GM12878 (cell line): Measurements from ENCODE around the gene GDAP2. TPM values are rescaled to one million over a fixed set of nuclear protein-coding genes. Genes with fewer than 3 reads are reported as not detected.

Source experiments
- ATAC-seq: fragments of 200-7000 bp; cut with Tn5 transposase; 3 replicates; pipeline ENCODE4 v1.9.1; 2020; ENCODE audit warnings: mild to moderate bottlenecking, moderate library complexity
- BruUV-seq: library from RNA; stranded (reverse); fragments of 400-500 nt; replicated peaks from 2 replicates; lab custom pipeline; 2021; lab: Mats Ljungman, UMichigan
- CTCF ChIA-PET: fragments of 300-600 bp; sonication (Branson Sonifier 250); formaldehyde crosslinking; extraction: SDS; loops from one replicate; lab custom pipeline; 2021; ENCODE audit warnings: inconsistent platforms; lab: Yijun Ruan, JAX
- POLR2A ChIA-PET: fragments of 350-600 bp; formaldehyde crosslinking; extraction: SDS; loops from one replicate; lab custom pipeline; 2021; ENCODE audit warnings: inconsistent platforms; lab: Charles Lee
- RAD21 ChIA-PET: fragments of 300-600 bp; sonication (Branson Sonifier 250); formaldehyde crosslinking; loops from one replicate; lab custom pipeline; 2023; ENCODE audit warnings: antibody characterized with exemption; ENCODE audit not compliant: unreplicated experiment; lab: Charles Lee
- SMC1A ChIA-PET: fragments of 300-600 bp; sonication (Branson Sonifier 250); formaldehyde crosslinking; loops from one replicate; lab custom pipeline; 2023; ENCODE audit not compliant: unreplicated experiment, uncharacterized antibody; lab: Charles Lee
- DNase-seq: peaks from one replicate; pipeline ENCODE4 v3.0.0-alpha.2; 2011; ENCODE audit warnings: low read depth, low spot score
- FAIRE-seq: peaks from 3 replicates; lab custom pipeline; 2011; peaks lifted over from hg19 to GRCh38; lab: Jason Lieb, UNC
- H2AFZ ChIP-seq: 2 replicates; pipeline ENCODE4 v1.6.0; 2011; ENCODE audit warnings: low read depth, low read length, control low read depth; ENCODE audit not compliant: control insufficient read depth
- H3K27ac ChIP-seq: 2 replicates; pipeline ENCODE4 v1.5.1; 2011; ENCODE audit warnings: control low read depth; ENCODE audit not compliant: control insufficient read depth, insufficient read depth
- H3K27me3 ChIP-seq, 2 experiments: replicated peaks in 1 of 2; 2 replicates each; pipeline versions ENCODE4 v1.6.0 to v1.6.1; 2011; ENCODE audit warnings: low read length in 1 of 2; ENCODE audit not compliant: control insufficient read depth in 2 of 2, insufficient read depth in 2 of 2
- H3K36me3 ChIP-seq, 2 experiments: 2 replicates each; pipeline ENCODE4 v1.5.1; 2011; ENCODE audit warnings: low read length in 1 of 2; ENCODE audit not compliant: control insufficient read depth in 2 of 2, insufficient read depth in 2 of 2
- H3K4me1 ChIP-seq: 2 replicates; pipeline ENCODE4 v1.6.1; 2011; ENCODE audit warnings: mild to moderate bottlenecking, low read length, moderate library complexity, mixed read lengths; ENCODE audit not compliant: control insufficient read depth, insufficient read depth
- H3K4me2 ChIP-seq: 2 replicates; pipeline ENCODE4 v1.6.0; 2011; ENCODE audit warnings: control low read depth; ENCODE audit not compliant: control insufficient read depth, insufficient read depth
- H3K4me3 ChIP-seq: fragments of 200-600 bp; sonication (generic); 2 replicates; pipeline ENCODE4 v1.5.1; 2016
- H3K79me2 ChIP-seq: 2 replicates; pipeline ENCODE4 v1.6.0; 2011; ENCODE audit warnings: low read length; ENCODE audit not compliant: control insufficient read depth, insufficient read depth
- H3K9ac ChIP-seq: 2 replicates; pipeline ENCODE4 v1.8.0; 2011; ENCODE audit warnings: low read length, control low read depth, mixed read lengths; ENCODE audit not compliant: control insufficient read depth, insufficient read depth
- H3K9me3 ChIP-seq: replicated peaks from 3 replicates; pipeline ENCODE4 v1.5.1; 2011; ENCODE audit warnings: mild to moderate bottlenecking, low read length; ENCODE audit not compliant: control insufficient read depth, insufficient read depth
- H4K20me1 ChIP-seq: 2 replicates; pipeline ENCODE4 v1.6.0; 2011; ENCODE audit not compliant: control insufficient read depth, insufficient read depth
- ASH2L ChIP-seq: fragments of 300-600, 200-600 bp; sonication (generic); IDR thresholded peaks from 2 replicates; pipeline ENCODE4 v1.6.1; 2017; ENCODE audit warnings: low read depth, mild to moderate bottlenecking, borderline replicate concordance
- BRCA1 ChIP-seq: IDR thresholded peaks from 2 replicates; pipeline ENCODE4 v1.6.1; 2011; ENCODE audit warnings: low read depth, low read length, improper control_type of control experiment
- CBX3 ChIP-seq: fragments of 200-600 bp; sonication (generic); IDR thresholded peaks from 2 replicates; pipeline ENCODE4 v1.6.1; 2016; ENCODE audit warnings: low read depth, borderline replicate concordance
- CREM ChIP-seq: IDR thresholded peaks from 2 replicates; pipeline ENCODE4 v1.6.1; 2014; ENCODE audit warnings: antibody characterized with exemption, low read depth
- EED ChIP-seq: sonication (generic); IDR thresholded peaks from 2 replicates; pipeline ENCODE4 v1.6.1; 2016; ENCODE audit warnings: antibody characterized with exemption, low read depth
- HDAC2 ChIP-seq: fragments of 200-600 bp; sonication (generic); IDR thresholded peaks from 2 replicates; pipeline ENCODE4 v1.6.1; 2017
- MYB ChIP-seq: fragments of 150-350 bp; IDR thresholded peaks from 2 replicates; pipeline ENCODE4 v1.6.1; 2014; ENCODE audit warnings: mild to moderate bottlenecking, low read depth, low read length, borderline replicate concordance
- NBN ChIP-seq: fragments of 450-650 bp; IDR thresholded peaks from 2 replicates; pipeline ENCODE4 v1.6.1; 2016
- NKRF ChIP-seq: fragments of 450-650 bp; conservative IDR thresholded peaks from 2 replicates; pipeline ENCODE4 v1.6.1; 2017; ENCODE audit warnings: mild to moderate bottlenecking, moderate library complexity
- RCOR1 ChIP-seq: conservative IDR thresholded peaks from 2 replicates; pipeline ENCODE4 v1.6.1; 2012; ENCODE audit warnings: low read depth, low read length, improper control_type of control experiment
- SIX5 ChIP-seq: IDR thresholded peaks from 2 replicates; pipeline ENCODE4 v1.6.1; 2011; ENCODE audit warnings: mild to moderate bottlenecking, low read depth, low read length, moderate library complexity; ENCODE audit not compliant: severe bottlenecking
- SMAD5 ChIP-seq: IDR thresholded peaks from 2 replicates; pipeline ENCODE4 v1.6.1; 2016; ENCODE audit warnings: antibody characterized with exemption, low read depth
- SPI1 ChIP-seq: IDR thresholded peaks from 2 replicates; pipeline ENCODE4 v1.6.1; 2011; ENCODE audit warnings: low read depth, mild to moderate bottlenecking, low read length, moderate library complexity, borderline replicate concordance; ENCODE audit not compliant: insufficient read depth
- TCF7 ChIP-seq: IDR thresholded peaks from 2 replicates; pipeline ENCODE4 v1.6.1; 2014; ENCODE audit warnings: antibody characterized with exemption, borderline replicate concordance
- WRNIP1 ChIP-seq: IDR thresholded peaks from 2 replicates; pipeline ENCODE4 v1.6.1; 2011; ENCODE audit warnings: low read depth, low read length, improper control_type of control experiment, borderline replicate concordance
- YY1 ChIP-seq: IDR thresholded peaks from 2 replicates; pipeline ENCODE4 v1.6.1; 2011; ENCODE audit warnings: low read depth, mild to moderate bottlenecking, low read length
- ZBTB11 ChIP-seq: fragments of 450-650 bp; formaldehyde crosslinking; IDR thresholded peaks from 2 replicates; pipeline ENCODE4 v1.5.0; 2022; ENCODE audit warnings: mild to moderate bottlenecking, missing genetic modification characterization
- ZNF207 ChIP-seq: fragments of 450-650 bp; IDR thresholded peaks from 2 replicates; pipeline ENCODE4 v1.6.1; 2014; ENCODE audit warnings: antibody characterized with exemption, mild to moderate bottlenecking, borderline replicate concordance
- WGBS: methylation state at CpG from one replicate; pipeline ENCODE4 v1.1.6; 2016; ENCODE audit warnings: low lambda C conversion rate; ENCODE audit not compliant: insufficient replicate concordance, insufficient coverage; ENCODE audit errors: missing lambda C conversion rate; 5-methylcytosine and 5-hydroxymethylcytosine counted together
- in situ Hi-C: fragments of 300-500 bp; cut with MboI; formaldehyde crosslinking; loops from 9 replicates; pipeline ENCODE4 v1.14.3; 2018; ENCODE audit warnings: mixed read lengths
- intact Hi-C: fragments of 100-400 bp; cut with micrococcal nuclease; formaldehyde crosslinking; loops from one replicate; pipeline ENCODE4 v1.14.2; 2022; ENCODE audit not compliant: unreplicated experiment
- polyA plus RNA-seq, 11 experiments: library from polyadenylated mRNA; depleted of rRNA in 4 of 11; unstranded in 6 of 11; stranded (reverse) in 5 of 11; fragments of >200 nt; fragmentation: Nextera tagmentation in 4 of 11; fragmentation: Illumina TruSeq in 1 of 11; extraction: Ambion mirVana in 4 of 11; extraction: Trizol in 1 of 11; gene quantifications; 1 replicate in 1 of 11; 2 replicates in 10 of 11; pipeline versions ENCODE4 v1.2.1 to v1.2.3, GENCODE V29; 2011 to 2016; ENCODE audit warnings: inconsistent platforms in 2 of 11, missing spikeins in 2 of 11, low read depth in 1 of 11
- total RNA-seq, 4 experiments: library from RNA; depleted of rRNA in 3 of 4; stranded (reverse); fragments of >200 nt in 3 of 4; fragmentation: Illumina TruSeq in 1 of 4; extraction: Trizol in 1 of 4; gene quantifications; 2 replicates each; pipeline versions ENCODE4 v1.2.1 to v1.2.3, GENCODE V29; 2013 to 2021

GDAP2 gene
- total and polyA plus RNA-seq, 10 of the 15 experiments (the other 5 are each of a cell fraction or from before 2014, with no cell fraction given): 2.6 to 19.2 (median 11.4) TPM

DNA sequence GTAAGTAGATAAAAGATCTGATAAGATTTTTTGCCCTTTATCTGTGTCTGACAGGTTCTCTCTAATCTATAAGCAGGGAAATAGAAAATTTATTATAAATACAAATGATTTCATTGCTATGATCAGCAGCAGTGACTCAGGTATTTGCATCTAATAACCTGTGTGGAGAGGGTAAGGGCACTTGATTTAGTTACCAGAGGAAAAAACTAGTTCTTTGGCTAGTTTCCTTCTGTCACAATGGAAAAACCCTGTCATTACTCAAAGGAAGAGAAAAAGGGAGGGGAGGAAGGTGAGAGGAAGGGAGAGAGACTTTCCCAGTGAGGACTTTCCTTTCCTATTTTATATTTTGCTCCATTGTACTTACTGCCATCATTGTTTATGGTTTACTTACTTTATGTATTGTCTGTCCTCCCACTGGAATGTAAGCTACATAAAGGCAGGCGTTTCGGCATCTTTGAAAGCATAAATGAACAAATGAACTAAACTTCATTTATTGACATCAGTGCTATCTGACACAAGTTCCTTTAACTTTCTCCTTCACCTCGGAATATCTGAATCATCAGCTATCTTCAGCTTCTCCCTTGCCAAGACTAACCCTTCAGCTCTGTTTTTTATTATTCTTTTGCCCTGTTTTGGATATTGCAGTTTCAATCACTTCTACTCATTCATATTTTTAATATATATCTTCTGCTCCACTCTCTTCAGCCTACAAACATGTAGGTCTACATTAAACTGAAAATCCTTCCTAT lies 35.0 kb upstream of the GDAP2 start:
- H4K20me1 ChIP-seq: no peaks in the 10 kb centered on the region
- no peaks in the 10 kb centered on the region for H3K79me2 ChIP-seq
- no peak overlapping the region for H2AFZ ChIP-seq
- no peak overlapping the region for H3K9ac ChIP-seq
- BruUV-seq: no TSS peak
- POLR2A ChIA-PET: no interaction called here
- peaks cover 0 to 17% of the 10 kb centered on the region in 2 experiments; a peak in 2 of 4 replicates for H3K36me3 ChIP-seq
- no peak overlapping the region for H3K27ac ChIP-seq
- no peaks in the 10 kb centered on the region for H3K27me3 ChIP-seq
- CTCF ChIA-PET: no interaction called here
- no peak for ATAC-seq
- no peak for DNase-seq
- in situ Hi-C loops (no loop called here), intact Hi-C loops (no loop called here)
- SMC1A ChIA-PET: no interaction called here
- no peaks in the 10 kb centered on the region for H3K4me1 ChIP-seq
- no peak for FAIRE-seq
- no peak overlapping the region for H3K4me3 ChIP-seq
- TF ChIP-seq BRCA1: no peak
- TF ChIP-seq CBX3: no peak
- no peak for TF ChIP-seq CREM
- TF ChIP-seq ZNF207: no peak
- no peak for TF ChIP-seq YY1
- no peak for TF ChIP-seq TCF7
- TF ChIP-seq ZBTB11 (CRISPR knock-in tag): no peak
- TF ChIP-seq MYB: no peak
- TF ChIP-seq EED: no peak
- TF ChIP-seq WRNIP1: no peak
- no peak for TF ChIP-seq RCOR1
- TF ChIP-seq HDAC2: no peak
- no peak for TF ChIP-seq SPI1
- TF ChIP-seq SMAD5: no peak
- no peak for TF ChIP-seq ASH2L
- no peak for TF ChIP-seq NBN
- TF ChIP-seq SIX5: no peak
- no peak for TF ChIP-seq NKRF
- H3K4me2 ChIP-seq: no peak overlapping the region
- WGBS: 98% methylated on average over 3 of the region's 3 CpGs
- RAD21 ChIA-PET: no interaction called here
- H3K9me3 ChIP-seq: no peaks in the 10 kb centered on the region
